Measurements from ENCODE around the gene MYO9B. TPM values are rescaled to one million over a fixed set of nuclear protein-coding genes. Genes with fewer than 3 reads are reported as not detected.

MYO9B gene
- total and polyA plus RNA-seq, 12 donors, result 19.9 to 55.2 (median 27.9) TPM

DNA sequence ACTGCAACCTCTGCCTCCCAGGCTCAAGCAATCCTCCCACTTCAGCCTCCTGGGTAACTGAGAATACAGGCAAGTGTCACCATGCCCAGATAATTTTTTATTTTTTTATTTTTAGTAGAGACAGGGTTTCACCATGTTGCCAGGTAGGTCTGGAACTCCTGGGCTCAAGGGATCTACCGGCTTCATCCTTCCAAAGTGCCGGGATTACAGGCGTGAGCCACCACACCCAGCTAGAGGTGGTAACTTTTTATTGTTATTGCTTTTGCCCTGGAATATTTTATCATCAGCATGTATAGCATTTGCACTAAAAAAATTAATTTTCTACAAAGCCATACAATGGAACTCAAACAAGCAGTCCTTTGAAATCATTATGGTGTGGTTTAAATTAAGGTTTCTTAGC lies 14.4 kb upstream of the MYO9B start:
- Histone ChIP-seq H3K9me3 (peaks cover 0 to 37% (median 15%) of the 10 kb centered on the region in 11 donors), H3K4me1 (peaks cover 0 to 9% (median 0%) of the 10 kb centered on the region in 9 donors), H3K27ac (peak overlapping the region in 1 of 10 donors; percentile 17), H3K4me3 (no peak overlapping the region), H3K36me3 (peaks cover 0 to 47% (median 17%) of the 10 kb centered on the region in 9 donors), H3K27me3 (no peaks in the 10 kb centered on the region)
- ATAC-seq, result no peak
- 98 to 99% methylated on average over 3 of the region's 3 CpGs for WGBS, 2 donors
- intact Hi-C loops (cut with DNase I), result loop anchor here in 1 of 10 donors (10.0 kb wide), 1 partner anchor 114 kb away; no protein-coding TSS in a partner anchor
- TF ChIP-seq, protein P1, sequence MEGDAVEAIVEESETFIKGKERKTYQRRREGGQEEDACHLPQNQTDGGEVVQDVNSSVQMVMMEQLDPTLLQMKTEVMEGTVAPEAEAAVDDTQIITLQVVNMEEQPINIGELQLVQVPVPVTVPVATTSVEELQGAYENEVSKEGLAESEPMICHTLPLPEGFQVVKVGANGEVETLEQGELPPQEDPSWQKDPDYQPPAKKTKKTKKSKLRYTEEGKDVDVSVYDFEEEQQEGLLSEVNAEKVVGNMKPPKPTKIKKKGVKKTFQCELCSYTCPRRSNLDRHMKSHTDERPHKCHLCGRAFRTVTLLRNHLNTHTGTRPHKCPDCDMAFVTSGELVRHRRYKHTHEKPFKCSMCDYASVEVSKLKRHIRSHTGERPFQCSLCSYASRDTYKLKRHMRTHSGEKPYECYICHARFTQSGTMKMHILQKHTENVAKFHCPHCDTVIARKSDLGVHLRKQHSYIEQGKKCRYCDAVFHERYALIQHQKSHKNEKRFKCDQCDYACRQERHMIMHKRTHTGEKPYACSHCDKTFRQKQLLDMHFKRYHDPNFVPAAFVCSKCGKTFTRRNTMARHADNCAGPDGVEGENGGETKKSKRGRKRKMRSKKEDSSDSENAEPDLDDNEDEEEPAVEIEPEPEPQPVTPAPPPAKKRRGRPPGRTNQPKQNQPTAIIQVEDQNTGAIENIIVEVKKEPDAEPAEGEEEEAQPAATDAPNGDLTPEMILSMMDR (IDR thresholded peaks at IDR 0.05), result no peak
- DNase-seq, result no peak

DNA sequence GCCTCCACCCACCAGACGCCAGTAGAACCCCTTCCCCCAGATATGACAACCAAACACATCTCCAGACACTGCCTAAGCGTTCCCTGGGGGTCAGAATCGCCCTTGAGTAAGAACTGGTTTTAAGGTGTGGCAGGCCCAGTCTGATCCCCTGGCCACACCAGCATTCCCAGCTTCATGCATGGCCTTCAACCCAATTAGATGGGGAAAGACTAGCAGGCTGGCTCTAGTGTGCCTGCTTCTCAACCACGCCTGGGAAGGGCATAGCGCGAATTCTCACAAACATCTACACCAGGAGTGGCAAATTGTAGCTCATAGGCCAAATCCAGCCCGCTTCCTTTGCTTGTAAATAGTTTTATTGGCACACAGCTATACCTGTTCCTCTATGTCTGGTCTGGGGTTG lies 13.9 kb upstream of the MYO9B start:
- intact Hi-C loops (cut with DNase I), result loop anchor here in 1 of 10 donors (10.0 kb wide), 1 partner anchor 113 kb away; no protein-coding TSS in a partner anchor
- H3K4me1 ChIP-seq, result peaks cover 0 to 9% (median 0%) of the 10 kb centered on the region in 9 donors
- H3K9me3 ChIP-seq, result peaks cover 0 to 37% (median 15%) of the 10 kb centered on the region in 11 donors
- H3K36me3 ChIP-seq, result peaks cover 0 to 45% (median 17%) of the 10 kb centered on the region in 9 donors
- H3K4me3 ChIP-seq, result no peak overlapping the region
- 87 to 98% methylated on average over 7 of the region's 7 CpGs for WGBS, 2 donors
- no peak overlapping the region for H3K27ac ChIP-seq
- no peak for ATAC-seq
- TF ChIP-seq, protein P1 (IDR thresholded peaks at IDR 0.05), result no peak
- no peaks in the 10 kb centered on the region for H3K27me3 ChIP-seq
- DNase-seq, result no peak

DNA sequence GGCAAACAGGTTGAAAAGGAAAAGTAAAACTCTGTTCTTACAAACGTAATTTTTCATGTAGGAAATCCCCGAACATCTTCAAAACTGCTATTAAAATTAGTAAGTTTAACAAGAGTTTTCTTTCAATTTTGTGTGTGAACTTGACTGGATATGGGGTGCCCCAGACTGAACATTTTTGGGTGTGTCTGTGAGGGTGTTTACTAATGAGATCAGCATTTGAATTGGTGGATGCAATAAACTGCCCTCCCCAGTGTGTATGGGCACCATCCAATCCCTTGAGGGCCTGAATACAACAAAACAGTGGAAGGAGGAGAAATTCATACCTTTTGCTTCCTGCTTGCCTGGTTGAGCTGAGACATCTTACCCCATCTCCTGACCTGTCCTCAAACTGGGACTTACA lies 12.1 kb upstream of the MYO9B start:
- ATAC-seq (no peak), DNase-seq (no peak)
- Histone ChIP-seq H3K27ac (no peak overlapping the region), H3K36me3 (peaks cover 0 to 36% (median 12%) of the 10 kb centered on the region in 9 donors), H3K4me3 (no peak overlapping the region), H3K9me3 (peaks cover 0 to 25% (median 8%) of the 10 kb centered on the region in 11 donors), H3K27me3 (no peaks in the 10 kb centered on the region), H3K4me1 (peaks cover 0 to 19% (median 3%) of the 10 kb centered on the region in 9 donors)
- WGBS, 2 donors, result 92% methylated on average over 2 of the region's 2 CpGs
- intact Hi-C loops (cut with DNase I), result loop anchor here in 1 of 10 donors (10.0 kb wide), 1 partner anchor 111 kb away; no protein-coding TSS in a partner anchor
- TF ChIP-seq, protein P1 (IDR thresholded peaks at IDR 0.05), result no peak

DNA sequence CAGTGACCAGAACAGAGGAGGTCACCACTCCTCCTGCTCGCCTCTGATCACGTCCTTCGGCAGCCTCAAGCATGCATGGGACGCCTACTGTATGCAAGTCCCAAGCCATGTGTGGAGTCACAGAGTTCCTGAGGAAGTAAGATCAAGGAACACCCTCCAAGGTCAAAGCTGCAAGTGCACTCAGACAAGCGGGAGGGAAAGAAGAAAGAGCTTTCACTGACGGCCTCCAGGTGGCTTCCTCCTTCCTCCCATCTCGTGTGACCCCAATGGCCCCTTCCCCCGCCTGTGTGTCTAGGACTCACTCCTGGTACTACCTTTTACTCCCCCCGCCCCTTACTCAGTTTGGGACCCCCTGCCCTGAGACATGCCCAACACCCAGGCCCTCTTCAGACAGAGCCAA lies 6.4 kb upstream of the MYO9B start:
- H3K27ac ChIP-seq, result no peak overlapping the region
- WGBS, 2 donors, result 84 to 91% methylated on average over 9 of the region's 9 CpGs
- TF ChIP-seq, protein P1 (IDR thresholded peaks at IDR 0.05), result no peak
- intact Hi-C loops (cut with DNase I), result loop anchor here in 6 of 10 donors (2.0 to 10.0 kb wide), 5 partner anchors 103 to 214 kb away; partner anchors contain the start of gene ANKLE1 (in 4 of the 6)
- no peaks in the 10 kb centered on the region for H3K27me3 ChIP-seq
- peaks cover 0 to 5% (median 0%) of the 10 kb centered on the region in 11 donors for H3K9me3 ChIP-seq
- peaks cover 0 to 30% (median 17%) of the 10 kb centered on the region in 9 donors for H3K4me1 ChIP-seq
- no peak for ATAC-seq
- no peak overlapping the region for H3K4me3 ChIP-seq
- no peak for DNase-seq
- peaks cover 0 to 36% (median 0%) of the 10 kb centered on the region in 9 donors for H3K36me3 ChIP-seq
